ENCODE measurements around the gene YPEL2.
"Not testable (repeated sequence)": the region's sequence is repeated elsewhere in the genome, so short reads cannot be mapped to it uniquely, and the experiment has no call there.

Gene YPEL2

GRCh38 chr17:59331129-59331928 is at the start of gene YPEL2:
TSS of gene YPEL2 (plus strand) at chr17:59331655. CDS start at chr17:59353410, 21,755 bp downstream.
- peak; percentile 97 for DNase-seq

- DNase-seq, result no peak
These were observed 47.1 kb upstream of the YPEL2 start for GRCh38 chr17:59284317-59284716.

GRCh38 chr17:59287452-59287851 is 44.0 kb upstream of the YPEL2 start:
- DNase-seq, result no peak

- no peak for DNase-seq
These were observed 43.6 kb upstream of the YPEL2 start for GRCh38 chr17:59287891-59288290.

GRCh38 chr17:59289981-59290301 is 41.5 kb upstream of the YPEL2 start:
- DNase-seq, result peak; percentile 78

GRCh38 chr17:59290302-59290998 is 41.0 kb upstream of the YPEL2 start:
- peak; percentile 73 for DNase-seq

- DNase-seq, result no peak
These were observed 39.3 kb upstream of the YPEL2 start for GRCh38 chr17:59292174-59292523.

GRCh38 chr17:59296190-59296589 is 35.3 kb upstream of the YPEL2 start:
- peak; percentile 55 for DNase-seq

GRCh38 chr17:59298521-59298920 is 32.9 kb upstream of the YPEL2 start:
- no peak for DNase-seq

- DNase-seq, result no peak
These were observed 31.9 kb upstream of the YPEL2 start for GRCh38 chr17:59299400-59300092.

GRCh38 chr17:59300941-59301340 is 30.5 kb upstream of the YPEL2 start:
- no peak for DNase-seq

- no peak for DNase-seq
These were observed 26.6 kb upstream of the YPEL2 start for GRCh38 chr17:59304811-59305210.

- DNase-seq, result no peak
These were observed 21.1 kb upstream of the YPEL2 start for GRCh38 chr17:59310263-59310920.

GRCh38 chr17:59311051-59311468 is 20.4 kb upstream of the YPEL2 start:
- DNase-seq, result peak; percentile 90

- DNase-seq, result not testable (repeated sequence)
These were observed 19.9 kb upstream of the YPEL2 start for GRCh38 chr17:59311521-59311920.

GRCh38 chr17:59315866-59316265 is 15.6 kb upstream of the YPEL2 start:
- DNase-seq, result no peak

GRCh38 chr17:59327121-59327980 is 4.1 kb upstream of the YPEL2 start:
- no peak for DNase-seq

GRCh38 chr17:59327981-59328290 is 3.5 kb upstream of the YPEL2 start:
- no peak for DNase-seq

GRCh38 chr17:59328601-59329000 is 2.9 kb upstream of the YPEL2 start:
- peak; percentile 84 for DNase-seq

GRCh38 chr17:59329176-59330052 is 2.0 kb upstream of the YPEL2 start:
- DNase-seq, result peak; percentile 85

Measured in NCI-H82 (cell line).